GM21619 (cell line): ENCODE measurements around the gene SYPL1.

Source experiments
- ATAC-seq: cut with Tn5 transposase; IDR thresholded peaks from one replicate; pipeline ENCODE4 v1.9.1; 2021; ENCODE audit not compliant: unreplicated experiment

Gene SYPL1

GRCh38 chr7:106054156-106054910 is 57.8 kb downstream of the SYPL1 start:
- no peak for ATAC-seq

GRCh38 chr7:106053109-106053508 is 59.0 kb downstream of the SYPL1 start:
- no peak for ATAC-seq

GRCh38 chr7:106052681-106053080 is 59.4 kb downstream of the SYPL1 start:
- no peak for ATAC-seq

- no peak for ATAC-seq
These were observed 61.4 kb downstream of the SYPL1 start for GRCh38 chr7:106050746-106051117.

GRCh38 chr7:106050002-106050745 is 61.9 kb downstream of the SYPL1 start:
- ATAC-seq = no peak

GRCh38 chr7:106049139-106049752 is 62.9 kb downstream of the SYPL1 start:
- ATAC-seq = no peak

- no peak for ATAC-seq
These were observed 63.4 kb downstream of the SYPL1 start for GRCh38 chr7:106048706-106049020.

- ATAC-seq = no peak
These were observed 64.0 kb downstream of the SYPL1 start for GRCh38 chr7:106047818-106048705.

- no peak for ATAC-seq
These were observed 64.9 kb downstream of the SYPL1 start for GRCh38 chr7:106047184-106047583.

GRCh38 chr7:106045586-106045985 is 66.5 kb downstream of the SYPL1 start:
- no peak for ATAC-seq

GRCh38 chr7:106045139-106045538 is 67.0 kb downstream of the SYPL1 start:
- no peak for ATAC-seq

- no peak for ATAC-seq
These were observed 69.9 kb downstream of the SYPL1 start for GRCh38 chr7:106042196-106042611.

- no peak for ATAC-seq
These were observed 70.9 kb downstream of the SYPL1 start for GRCh38 chr7:106041140-106041717.
